ENCODE measurements around the gene ST6GALNAC6. TPM values are rescaled to one million over a fixed set of nuclear protein-coding genes. Genes with fewer than 3 reads are reported as not detected.

Gene ST6GALNAC6, protein sequence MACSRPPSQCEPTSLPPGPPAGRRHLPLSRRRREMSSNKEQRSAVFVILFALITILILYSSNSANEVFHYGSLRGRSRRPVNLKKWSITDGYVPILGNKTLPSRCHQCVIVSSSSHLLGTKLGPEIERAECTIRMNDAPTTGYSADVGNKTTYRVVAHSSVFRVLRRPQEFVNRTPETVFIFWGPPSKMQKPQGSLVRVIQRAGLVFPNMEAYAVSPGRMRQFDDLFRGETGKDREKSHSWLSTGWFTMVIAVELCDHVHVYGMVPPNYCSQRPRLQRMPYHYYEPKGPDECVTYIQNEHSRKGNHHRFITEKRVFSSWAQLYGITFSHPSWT
- 10 to 100 TPM; 36.9 to 38.8 TPM for total RNA-seq

DNA sequence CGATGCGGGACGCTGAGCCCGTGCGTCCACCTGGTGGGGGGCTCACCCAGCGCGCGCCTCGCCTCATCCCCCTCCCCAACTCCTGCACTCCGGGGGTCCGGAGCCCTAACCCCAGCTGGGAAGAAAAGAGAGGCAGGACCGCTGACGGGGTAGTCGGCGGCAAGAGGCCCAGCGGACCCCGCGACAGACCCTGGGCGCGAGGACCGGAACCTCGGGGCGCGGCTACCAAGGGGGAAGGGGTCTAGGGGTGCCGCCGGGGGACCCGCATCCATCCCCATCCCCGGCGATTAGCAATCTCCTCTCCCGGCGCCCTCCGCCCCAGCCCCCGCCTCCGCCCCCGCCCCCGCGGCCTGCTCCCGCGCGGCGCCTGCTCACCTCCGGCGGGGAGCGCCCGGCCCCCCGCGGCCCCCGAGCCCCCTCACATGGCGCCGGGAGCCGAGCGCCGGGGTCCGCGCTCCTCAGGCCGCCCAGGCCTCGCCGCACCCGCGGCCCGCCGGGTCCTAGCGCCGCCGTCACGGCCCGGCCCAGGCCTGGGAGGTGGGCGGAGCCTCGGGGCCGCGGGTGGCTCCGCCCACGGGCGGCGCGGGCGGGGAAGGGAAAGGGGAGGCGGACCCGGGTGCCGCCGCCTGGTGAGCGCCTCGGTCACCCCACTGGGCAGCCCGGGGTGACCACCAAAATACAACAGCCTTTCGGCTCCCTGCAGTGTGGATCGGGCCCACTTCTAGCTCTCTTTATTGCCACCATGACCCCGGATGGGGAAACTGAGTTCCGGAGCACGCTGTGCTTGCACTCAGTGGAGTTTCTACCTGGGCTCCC, at the start of gene ST6GALNAC6:
TSS of gene ST6GALNAC6 (minus strand) at position 476 of the 816 bp plus-strand sequence. CDS start 1,622 bp downstream, outside the sequence.
- H3K4me1 Mint-ChIP-seq (ENCODE audit: low read depth) = peaks cover 37% of the 10 kb centered on the region
- POLR2A ChIA-PET = interaction anchor here (0.7 to 3.7 kb wide), 9 partner anchors 14 to 449 kb away, joined by 3 to 19 read pairs (median 3); partner anchors contain the start of gene ST6GALNAC4

GRCh38 chr9:127947841-127948710, 48.7 kb upstream of the ST6GALNAC6 start:
- intact Hi-C loops (cut with micrococcal nuclease) = no loop called here
- H3K4me3 Mint-ChIP-seq = no peak overlapping the region
- DNase-seq (no peak), ATAC-seq (no peak)
- H3K4me1 Mint-ChIP-seq (ENCODE audit: low read depth) = peaks cover 58% of the 10 kb centered on the region
- H3K9me3 Mint-ChIP-seq = no peaks in the 10 kb centered on the region
- peak overlapping the region; percentile 87 for H3K27ac Mint-ChIP-seq
- no peak for TF ChIP-seq CTCF (IDR thresholded peaks at IDR 0.05)
- H3K36me3 Mint-ChIP-seq (ENCODE audit: low read depth) = peaks cover 31% of the 10 kb centered on the region
- ChIA-PET CTCF (interaction anchor here (1.9 to 30.0 kb wide), 3 partner anchors 10 to 170 kb away, joined by 4 to 631 read pairs (median 9); no protein-coding TSS in a partner anchor), POLR2A (interaction anchor here (0.8 to 1.0 kb wide), 4 partner anchors 11 to 144 kb away, joined by 3 to 5 read pairs (median 4); partner anchors contain the start of gene DPM2)
- H3K27me3 Mint-ChIP-seq = no peaks in the 10 kb centered on the region

More for the DNA sequence above, at the start of gene ST6GALNAC6:
- Mint-ChIP-seq H3K36me3 (ENCODE audit: low read depth) (peaks cover 43% of the 10 kb centered on the region), H3K4me3 (peak within 1 kb of the TSS; percentile 82), H3K27ac (peak within 1 kb of the TSS; percentile 83), H3K9me3 (peaks cover 5% of the 10 kb centered on the region), H3K27me3 (no peaks in the 10 kb centered on the region)
- peak; percentile 76 for DNase-seq
- ATAC-seq = peak; percentile 78
- TF ChIP-seq CTCF (IDR thresholded peaks at IDR 0.05) = no peak
- CTCF ChIA-PET = interaction anchor here (1.2 to 3.0 kb wide), 7 partner anchors 18 to 165 kb away, joined by 3 to 16 read pairs (median 4); partner anchors contain the start of genes ST6GALNAC4 and TOR2A
- intact Hi-C loops (cut with micrococcal nuclease) = no loop called here

GRCh38 chr9:127946728-127947127, 47.3 kb upstream of the ST6GALNAC6 start:
- ChIA-PET CTCF (interaction anchor here (1.2 to 30.0 kb wide), 4 partner anchors 11 to 171 kb away, joined by 4 to 631 read pairs (median 92); no protein-coding TSS in a partner anchor), POLR2A (interaction anchor here (0.6 to 1.2 kb wide), 2 partner anchors 30 to 89 kb away, joined by 3 read pairs; no protein-coding TSS in a partner anchor)
- ATAC-seq = no peak
- no peak for DNase-seq
- Mint-ChIP-seq H3K27me3 (no peaks in the 10 kb centered on the region), H3K27ac (peak overlapping the region; percentile 55), H3K4me1 (ENCODE audit: low read depth) (peaks cover 53% of the 10 kb centered on the region), H3K4me3 (no peak overlapping the region), H3K9me3 (no peaks in the 10 kb centered on the region), H3K36me3 (ENCODE audit: low read depth) (peaks cover 41% of the 10 kb centered on the region)
- intact Hi-C loops (cut with micrococcal nuclease) = no loop called here
- TF ChIP-seq CTCF (IDR thresholded peaks at IDR 0.05) = no peak

DNA sequence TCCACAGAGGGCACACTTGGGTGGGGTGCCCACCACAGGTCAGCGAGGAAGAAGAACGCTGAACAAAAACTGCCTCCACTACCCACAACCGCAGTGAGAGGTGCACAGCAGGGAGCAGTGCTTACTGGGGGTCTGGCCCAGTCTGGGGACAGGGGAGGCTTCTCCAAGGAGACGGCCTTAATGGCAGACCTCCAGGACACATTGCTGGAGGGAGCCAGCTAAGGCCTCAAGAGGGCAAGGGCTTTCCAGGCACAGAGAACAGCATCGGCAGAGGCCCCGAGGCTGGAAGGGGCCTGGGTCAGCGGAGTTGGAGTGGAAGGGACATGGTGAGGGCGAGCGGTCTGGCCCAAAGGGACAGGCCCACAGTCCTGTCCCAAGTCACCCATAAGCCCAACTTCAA, 46.5 kb upstream of the ST6GALNAC6 start:
- TF ChIP-seq CTCF (IDR thresholded peaks at IDR 0.05) = no peak
- H3K4me1 Mint-ChIP-seq (ENCODE audit: low read depth) = peaks cover 47% of the 10 kb centered on the region
- no peak overlapping the region for H3K4me3 Mint-ChIP-seq
- ATAC-seq = no peak
- intact Hi-C loops (cut with micrococcal nuclease) = no loop called here
- CTCF ChIA-PET = interaction anchor here (1.2 to 30.0 kb wide), 4 partner anchors 12 to 172 kb away, joined by 4 to 631 read pairs (median 92); no protein-coding TSS in a partner anchor
- no peaks in the 10 kb centered on the region for H3K27me3 Mint-ChIP-seq
- H3K27ac Mint-ChIP-seq = peak overlapping the region; percentile 28
- no peaks in the 10 kb centered on the region for H3K9me3 Mint-ChIP-seq
- POLR2A ChIA-PET = no interaction called here
- peaks cover 41% of the 10 kb centered on the region for H3K36me3 Mint-ChIP-seq (ENCODE audit: low read depth)
- no peak for DNase-seq
